Pancreas (tissue), 10 donors: Measurements from ENCODE around the gene CDIPT. TPM values are rescaled to one million over a fixed set of nuclear protein-coding genes. Genes with fewer than 3 reads are reported as not detected.

Experiments
- ATAC-seq, 4 donors: fragments of 200-7000 bp; cut with Tn5 transposase; one replicate each; pipeline versions ENCODE4 v1.8.0 to v1.9.1; 2020; ENCODE audit warnings: mild to moderate bottlenecking in 4 of 4, moderate library complexity in 4 of 4
- DNase-seq, 6 donors: peaks; one replicate each; pipeline ENCODE4 v3.0.0-alpha.2; 2020
- FAIRE-seq: peaks from 2 replicates; lab custom pipeline; 2012; peaks lifted over from hg19 to GRCh38; lab: Jason Lieb, UNC
- H3K27ac ChIP-seq, 4 donors: fragments of 200-600 bp; sonication (generic); 1 replicate in 3 of 4; 2 replicates in 1 of 4; pipeline versions ENCODE4 v1.5.0 to v1.8.0; 2020
- H3K27me3 ChIP-seq, 4 donors: fragments of 200-600 bp; one replicate each; pipeline ENCODE4 v1.8.0; 2021
- H3K36me3 ChIP-seq, 3 donors: fragments of 200-600 bp; sonication (generic) in 1 of 3; one replicate each; pipeline versions ENCODE4 v1.5.0 to v1.8.0; 2020 to 2021
- H3K4me1 ChIP-seq, 3 donors: fragments of 200-600 bp; one replicate each; pipeline ENCODE4 v1.8.0; 2021
- H3K4me3 ChIP-seq, 4 donors: fragments of 200-600 bp; sonication (generic) in 2 of 4; one replicate each; pipeline versions ENCODE4 v1.5.0 to v1.8.0; 2020 to 2021
- H3K9me3 ChIP-seq, 4 donors: fragments of 200-600 bp; one replicate each; pipeline ENCODE4 v1.8.0; 2021
- WGBS, 2 donors: extraction: QIAGEN DNeasy Blood & Tissue Kit; methylation state at CpG; one replicate each; pipeline ENCODE4 v1.1.7; 2013; 5-methylcytosine and 5-hydroxymethylcytosine counted together
- intact Hi-C, 3 donors: fragments of 100-400 bp; cut with DNase I; formaldehyde crosslinking; loops; one replicate each; pipeline versions ENCODE4 v1.11.1 to v1.14.2; 2022
- polyA plus RNA-seq, 2 donors: library from polyadenylated mRNA; stranded (reverse); fragments of 200-250 nt; gene quantifications; one replicate each; pipeline ENCODE4 v1.2.3, GENCODE V29; 2013
- total RNA-seq, 6 donors: library from RNA; stranded (reverse); fragmentation: NEBNext Ultra II Directional in 4 of 6; extraction: Animal tissue kit (Norgen Biotek cat#: 25700) in 4 of 6; gene quantifications; one replicate each; pipeline versions ENCODE4 v1.2.1 to v1.2.4, GENCODE V29; 2021 to 2023
- TF ChIP-seq, protein P1 (sequence below), 4 donors: fragments of 200-600 bp; sonication (generic) in 3 of 4; IDR thresholded peaks; one replicate each; pipeline versions ENCODE4 v1.5.0 to v1.8.0; 2021; ENCODE audit warnings: antibody characterized with exemption in 4 of 4
- donor health status: healthy with polysubstance abuse.
- donor health status: DM: no; HTN: no; CAD: no; lungs with moderate emphysema.
- donor health status: DM: no; HTN: no; CAD: no.
- donor health status: control.
- donor health status: control.
- donor health status: Bipolar disorder and iron deficiency.
- donor health status: DM: yes; HTN: yes; CAD: no.
- donor health status: DM: no; HTN: no; CAD: no.
- donor health status: DM: no; HTN: no; CAD: no.
- donor health status: DM: yes; HTN: yes; CAD: no.

Gene CDIPT
- total and polyA plus RNA-seq, 8 donors, result 31.9 to 69.8 (median 43.6) TPM

- Histone ChIP-seq H3K36me3 (peaks cover 0 to 8% (median 0%) of the 10 kb centered on the region in 3 donors), H3K4me1 (peaks cover 50 to 76% (median 63%) of the 10 kb centered on the region in 3 donors), H3K27me3 (no peaks in the 10 kb centered on the region), H3K9me3 (no peaks in the 10 kb centered on the region), H3K4me3 (peak overlapping the region; percentile 48 to 77 (median 54)), H3K27ac (peak overlapping the region; percentile 63 to 93 (median 87))
- FAIRE-seq (no peak), DNase-seq (peak in 2 of 6 donors; percentile 41 to 43), ATAC-seq (peak in 3 of 4 donors; percentile 2 to 14 (median 3))
- intact Hi-C loops, result loop anchor here in 1 of 3 donors (2.0 kb wide), 1 partner anchor 17 kb away; no protein-coding TSS in a partner anchor
- TF ChIP-seq, protein P1, sequence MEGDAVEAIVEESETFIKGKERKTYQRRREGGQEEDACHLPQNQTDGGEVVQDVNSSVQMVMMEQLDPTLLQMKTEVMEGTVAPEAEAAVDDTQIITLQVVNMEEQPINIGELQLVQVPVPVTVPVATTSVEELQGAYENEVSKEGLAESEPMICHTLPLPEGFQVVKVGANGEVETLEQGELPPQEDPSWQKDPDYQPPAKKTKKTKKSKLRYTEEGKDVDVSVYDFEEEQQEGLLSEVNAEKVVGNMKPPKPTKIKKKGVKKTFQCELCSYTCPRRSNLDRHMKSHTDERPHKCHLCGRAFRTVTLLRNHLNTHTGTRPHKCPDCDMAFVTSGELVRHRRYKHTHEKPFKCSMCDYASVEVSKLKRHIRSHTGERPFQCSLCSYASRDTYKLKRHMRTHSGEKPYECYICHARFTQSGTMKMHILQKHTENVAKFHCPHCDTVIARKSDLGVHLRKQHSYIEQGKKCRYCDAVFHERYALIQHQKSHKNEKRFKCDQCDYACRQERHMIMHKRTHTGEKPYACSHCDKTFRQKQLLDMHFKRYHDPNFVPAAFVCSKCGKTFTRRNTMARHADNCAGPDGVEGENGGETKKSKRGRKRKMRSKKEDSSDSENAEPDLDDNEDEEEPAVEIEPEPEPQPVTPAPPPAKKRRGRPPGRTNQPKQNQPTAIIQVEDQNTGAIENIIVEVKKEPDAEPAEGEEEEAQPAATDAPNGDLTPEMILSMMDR (IDR thresholded peaks at IDR 0.05), result no peak
- WGBS, 2 donors, result 19 to 21% methylated on average over 7 of the region's 7 CpGs
Observed at GRCh38 chr16:29821643-29822115, 41.3 kb downstream of the CDIPT start.

DNA sequence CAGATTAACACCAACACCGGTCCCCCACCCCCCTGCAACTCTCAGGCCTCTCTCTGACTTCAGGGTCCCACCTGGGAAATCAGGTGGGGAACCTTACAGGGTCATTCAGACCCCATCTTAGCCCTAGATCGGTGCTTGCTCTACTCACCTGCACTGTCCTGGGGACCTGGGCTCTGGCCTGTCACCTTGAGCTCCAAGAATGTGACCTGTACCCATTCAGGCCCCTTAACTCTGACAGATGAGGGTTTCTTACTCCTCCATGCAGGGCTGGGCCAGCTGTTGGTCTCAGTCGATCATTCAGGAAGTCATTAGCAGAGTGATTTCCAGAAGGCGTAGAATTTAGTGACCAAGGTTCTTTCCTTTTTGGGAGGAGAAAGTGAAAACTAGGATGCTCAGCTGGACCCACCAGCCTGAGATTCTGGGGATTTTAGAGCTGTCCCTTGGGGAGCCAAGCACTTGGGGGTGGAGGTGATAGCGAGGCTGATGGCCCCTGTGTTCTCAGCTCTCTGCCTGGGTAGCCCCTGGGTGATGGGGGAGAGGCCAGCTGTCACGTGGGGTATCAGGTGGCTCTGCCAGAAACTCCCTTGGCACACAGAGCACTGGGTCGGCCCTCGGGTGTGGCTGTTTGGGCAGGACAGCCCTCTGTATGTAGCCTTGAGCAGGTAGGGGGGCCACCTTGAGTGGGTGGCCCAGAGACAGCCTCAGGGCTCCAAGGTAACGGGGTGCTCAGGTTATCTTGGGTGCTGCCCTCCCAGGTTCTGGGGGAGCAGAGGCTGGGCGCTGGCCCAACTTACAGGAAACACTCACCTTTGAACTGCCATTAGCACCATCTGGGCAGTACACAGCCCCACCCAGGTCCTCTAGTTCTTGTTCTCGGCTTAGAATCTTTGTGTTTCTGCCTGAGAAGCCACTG, 42.0 kb downstream of the CDIPT start:
- intact Hi-C loops, result no loop called here

GRCh38 chr16:29820271-29820701, 42.7 kb downstream of the CDIPT start, which contains the start of gene MVP:
MVP (plus strand) TSS chr16:29820462; CDS start chr16:29830550, 10,088 bp downstream.
- no peaks in the 10 kb centered on the region for H3K9me3 ChIP-seq
- H3K27ac ChIP-seq, result peak within 1 kb of the TSS; percentile 63 to 93 (median 87)
- peak within 1 kb of the TSS; percentile 48 to 77 (median 54) for H3K4me3 ChIP-seq
- WGBS, 2 donors, result 0% methylated on average over 4 of the region's 4 CpGs
- H3K36me3 ChIP-seq, result peaks cover 0 to 8% (median 0%) of the 10 kb centered on the region in 3 donors
- DNase-seq (peak; percentile 76 to 87 (median 80)), ATAC-seq (peak; percentile 45 to 67 (median 60)), FAIRE-seq (no peak)
- no peaks in the 10 kb centered on the region for H3K27me3 ChIP-seq
- peaks cover 36 to 66% (median 50%) of the 10 kb centered on the region in 3 donors for H3K4me1 ChIP-seq
- TF ChIP-seq, protein P1 (IDR thresholded peaks at IDR 0.05), result no peak
- intact Hi-C loops, result no loop called here

More for the DNA sequence above, 42.0 kb downstream of the CDIPT start:
- TF ChIP-seq, protein P1 (IDR thresholded peaks at IDR 0.05), result no peak
- H3K27me3 ChIP-seq, result no peaks in the 10 kb centered on the region
- peak overlapping the region; percentile 63 to 93 (median 87) for H3K27ac ChIP-seq
- ATAC-seq, result peak; percentile 37 to 66 (median 56)
- peaks cover 43 to 73% (median 57%) of the 10 kb centered on the region in 3 donors for H3K4me1 ChIP-seq
- peaks cover 0 to 8% (median 0%) of the 10 kb centered on the region in 3 donors for H3K36me3 ChIP-seq
- 1 to 5% methylated on average over 11 of the region's 11 CpGs for WGBS, 2 donors
- FAIRE-seq, result no peak
- H3K4me3 ChIP-seq, result peak overlapping the region; percentile 48 to 77 (median 54)
- peak; percentile 71 to 87 (median 77) for DNase-seq
- no peaks in the 10 kb centered on the region for H3K9me3 ChIP-seq

GRCh38 chr16:29819506-29819905, 43.5 kb downstream of the CDIPT start:
- peak in 3 of 6 donors; percentile 44 to 71 (median 44) for DNase-seq
- Histone ChIP-seq H3K27ac (peak overlapping the region in 2 of 4 donors; percentile 92 to 93), H3K4me3 (peak overlapping the region in 1 of 4 donors; percentile 77), H3K9me3 (no peaks in the 10 kb centered on the region), H3K27me3 (no peaks in the 10 kb centered on the region), H3K36me3 (peaks cover 0 to 8% (median 0%) of the 10 kb centered on the region in 3 donors), H3K4me1 (peaks cover 28 to 59% (median 43%) of the 10 kb centered on the region in 3 donors)
- no peak for FAIRE-seq
- intact Hi-C loops, result no loop called here
- TF ChIP-seq, protein P1 (IDR thresholded peaks at IDR 0.05), result no peak
- ATAC-seq, result no peak
- WGBS, 2 donors, result 50% methylated on average over 15 of the region's 15 CpGs
